Fibroblast of skin of right biceps (primary cell): ENCODE measurements around the gene NECAB3.

Source experiments
- DNase-seq: peaks from one replicate; pipeline ENCODE4 v3.0.0-alpha.2; 2013

NECAB3 gene

GRCh38 chr20:33676652-33677645, 2.7 kb upstream of the NECAB3 start:
- no peak for DNase-seq

GRCh38 chr20:33676121-33676520, 1.9 kb upstream of the NECAB3 start:
- DNase-seq: no peak

- no peak for DNase-seq
Observed at GRCh38 chr20:33675136-33675959, 1.1 kb upstream of the NECAB3 start.

- DNase-seq: no peak
Observed at GRCh38 chr20:33673410-33674293, 576 bp downstream of the NECAB3 start.

- no peak for DNase-seq
Observed at GRCh38 chr20:33673114-33673409, 1.2 kb downstream of the NECAB3 start.

- DNase-seq: no peak
Observed at GRCh38 chr20:33672426-33673113, 1.7 kb downstream of the NECAB3 start.

GRCh38 chr20:33671573-33672288, 2.5 kb downstream of the NECAB3 start:
- no peak for DNase-seq

- no peak for DNase-seq
Observed at GRCh38 chr20:33670715-33671499, 3.3 kb downstream of the NECAB3 start.

GRCh38 chr20:33669873-33670640, 4.2 kb downstream of the NECAB3 start:
- no peak for DNase-seq

GRCh38 chr20:33669224-33669623, 5.0 kb downstream of the NECAB3 start:
- no peak for DNase-seq

GRCh38 chr20:33668466-33669155, 5.6 kb downstream of the NECAB3 start:
- DNase-seq: no peak

- peak; percentile 74 for DNase-seq
Observed at GRCh38 chr20:33667676-33668465, 6.4 kb downstream of the NECAB3 start.

- no peak for DNase-seq
Observed at GRCh38 chr20:33667245-33667675, 7.0 kb downstream of the NECAB3 start.

GRCh38 chr20:33666293-33667244, 7.7 kb downstream of the NECAB3 start, which contains the start of gene ACTL10:
ACTL10 (plus strand) TSS chr20:33666943; CDS start chr20:33667498, 555 bp downstream.
- DNase-seq: peak; percentile 96

GRCh38 chr20:33664762-33665144, 9.5 kb downstream of the NECAB3 start:
- DNase-seq: no peak

GRCh38 chr20:33664085-33664761, 10.0 kb downstream of the NECAB3 start:
- DNase-seq: no peak
